Upper lobe of left lung (tissue), 6 donors: ENCODE measurements around the gene MEGF11. TPM values are rescaled to one million over a fixed set of nuclear protein-coding genes. Genes with fewer than 3 reads are reported as not detected.

ENCODE experiments used
- ATAC-seq, 2 donors: fragments of 200-7000 bp; cut with Tn5 transposase; one replicate each; pipeline ENCODE4 v1.9.1; 2022; ENCODE audit warnings: mild to moderate bottlenecking in 2 of 2, moderate library complexity in 2 of 2; ENCODE audit not compliant: low FRiP score in 2 of 2
- DNase-seq, 2 donors: peaks; one replicate each; pipeline ENCODE4 v3.0.0-alpha.2; 2019 to 2020
- H3K27ac ChIP-seq, 4 donors: fragments of 200-600 bp; sonication (generic); one replicate each; pipeline ENCODE4 v1.5.1; 2016 to 2019
- H3K27me3 ChIP-seq, 4 donors: fragments of 200-600 bp; sonication (generic); one replicate each; pipeline ENCODE4 v1.5.1; 2017 to 2019
- H3K36me3 ChIP-seq, 4 donors: fragments of 200-600 bp; sonication (generic); one replicate each; pipeline ENCODE4 v1.5.1; 2016 to 2019
- H3K4me1 ChIP-seq, 4 donors: fragments of 200-600 bp; sonication (generic); one replicate each; pipeline ENCODE4 v1.5.1; 2018 to 2019
- H3K4me3 ChIP-seq, 4 donors: fragments of 200-600 bp; sonication (generic); one replicate each; pipeline ENCODE4 v1.5.1; 2017 to 2019; ENCODE audit warnings: mild to moderate bottlenecking in 2 of 4, moderate library complexity in 1 of 4
- H3K9me3 ChIP-seq, 4 donors: fragments of 200-600 bp; sonication (generic); one replicate each; pipeline ENCODE4 v1.5.1; 2018 to 2019
- EP300 ChIP-seq, 4 donors: sonication (generic); formaldehyde crosslinking; IDR thresholded peaks; one replicate each; pipeline ENCODE4 v1.5.1; 2017; ENCODE audit warnings: antibody characterized with exemption in 4 of 4, control low read depth in 2 of 4
- POLR2A ChIP-seq, 4 donors: fragments of 450-650 bp; IDR thresholded peaks; one replicate each; pipeline ENCODE4 v1.5.1; 2016 to 2017; ENCODE audit warnings: antibody characterized with exemption in 4 of 4, mild to moderate bottlenecking in 2 of 4
- POLR2AphosphoS5 ChIP-seq, 2 donors: sonication (generic); formaldehyde crosslinking; IDR thresholded peaks; one replicate each; pipeline ENCODE4 v1.5.1; 2017; ENCODE audit warnings: antibody characterized with exemption in 2 of 2
- WGBS, 2 donors: methylation state at CpG; one replicate each; pipeline ENCODE4 v1.1.5; 2017 to 2018; 5-methylcytosine and 5-hydroxymethylcytosine counted together
- total RNA-seq, 6 donors: library from RNA; depleted of rRNA in 4 of 6; stranded (reverse); fragments of >200 nt in 4 of 6; gene quantifications; one replicate each; pipeline versions ENCODE4 v1.1.0 to v1.2.1, GENCODE V29; 2016 to 2021
- TF ChIP-seq, protein P1 (sequence below), 6 experiments: fragments of 450-650 bp in 4 of 6; fragments of 200-600 bp in 2 of 6; sonication (generic) in 2 of 6; IDR thresholded peaks; one replicate each; pipeline ENCODE4 v1.5.1; 2016 to 2019; ENCODE audit warnings: antibody characterized with exemption in 6 of 6
- donor health status: DM: no; HTN: no; CAD: no; lungs with moderate emphysema.
- donor health status: DM: no; HTN: yes; CAD: no; lungs with severe emphysema.

Gene MEGF11
- total RNA-seq, 6 donors from 2014 or later, result 1.5 to 4.0 (median 3.5) TPM; not detected in 3

DNA sequence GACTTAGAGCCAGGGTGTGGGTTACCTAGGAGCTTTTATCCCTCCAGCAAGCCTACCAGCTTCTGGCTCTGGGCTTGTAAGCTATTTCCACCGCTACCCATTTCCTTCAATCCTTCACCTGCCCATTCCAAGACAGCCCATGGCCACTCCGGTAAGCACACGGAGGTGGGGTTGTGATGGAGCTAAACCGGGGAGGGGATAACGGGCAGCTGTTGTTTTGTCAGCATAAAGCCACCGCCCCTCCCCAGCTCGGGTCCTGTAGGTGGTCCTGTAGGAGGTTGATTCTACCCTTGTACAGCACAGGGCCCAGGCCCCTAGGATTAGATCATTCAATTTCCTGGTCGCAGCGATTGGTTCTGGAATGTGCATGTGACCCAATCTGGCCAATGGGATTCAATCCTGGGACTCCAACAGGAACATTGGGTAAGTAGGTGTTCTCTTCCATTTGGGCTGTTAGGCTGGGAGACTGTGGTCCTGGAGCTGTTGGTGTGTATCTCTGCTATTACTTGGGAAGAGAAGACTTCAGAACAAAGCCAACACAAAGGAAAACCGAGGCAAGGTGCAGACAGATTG is 233.6 kb downstream of the MEGF11 start:
- Histone ChIP-seq H3K4me1 (no peaks in the 10 kb centered on the region), H3K9me3 (no peaks in the 10 kb centered on the region), H3K27me3 (no peaks in the 10 kb centered on the region), H3K36me3 (no peaks in the 10 kb centered on the region), H3K4me3 (no peak overlapping the region), H3K27ac (no peak overlapping the region)
- no peak for DNase-seq
- no peak for TF ChIP-seq EP300 (IDR thresholded peaks at IDR 0.05)
- no peak for TF ChIP-seq POLR2AphosphoS5 (IDR thresholded peaks at IDR 0.05)
- TF ChIP-seq, protein P1, sequence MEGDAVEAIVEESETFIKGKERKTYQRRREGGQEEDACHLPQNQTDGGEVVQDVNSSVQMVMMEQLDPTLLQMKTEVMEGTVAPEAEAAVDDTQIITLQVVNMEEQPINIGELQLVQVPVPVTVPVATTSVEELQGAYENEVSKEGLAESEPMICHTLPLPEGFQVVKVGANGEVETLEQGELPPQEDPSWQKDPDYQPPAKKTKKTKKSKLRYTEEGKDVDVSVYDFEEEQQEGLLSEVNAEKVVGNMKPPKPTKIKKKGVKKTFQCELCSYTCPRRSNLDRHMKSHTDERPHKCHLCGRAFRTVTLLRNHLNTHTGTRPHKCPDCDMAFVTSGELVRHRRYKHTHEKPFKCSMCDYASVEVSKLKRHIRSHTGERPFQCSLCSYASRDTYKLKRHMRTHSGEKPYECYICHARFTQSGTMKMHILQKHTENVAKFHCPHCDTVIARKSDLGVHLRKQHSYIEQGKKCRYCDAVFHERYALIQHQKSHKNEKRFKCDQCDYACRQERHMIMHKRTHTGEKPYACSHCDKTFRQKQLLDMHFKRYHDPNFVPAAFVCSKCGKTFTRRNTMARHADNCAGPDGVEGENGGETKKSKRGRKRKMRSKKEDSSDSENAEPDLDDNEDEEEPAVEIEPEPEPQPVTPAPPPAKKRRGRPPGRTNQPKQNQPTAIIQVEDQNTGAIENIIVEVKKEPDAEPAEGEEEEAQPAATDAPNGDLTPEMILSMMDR (IDR thresholded peaks at IDR 0.05), result no peak
- no peak for TF ChIP-seq POLR2A (IDR thresholded peaks at IDR 0.05)
- 80 to 84% methylated on average over 3 to 10 of the region's 10 CpGs for WGBS, 2 donors
- no peak for ATAC-seq

DNA sequence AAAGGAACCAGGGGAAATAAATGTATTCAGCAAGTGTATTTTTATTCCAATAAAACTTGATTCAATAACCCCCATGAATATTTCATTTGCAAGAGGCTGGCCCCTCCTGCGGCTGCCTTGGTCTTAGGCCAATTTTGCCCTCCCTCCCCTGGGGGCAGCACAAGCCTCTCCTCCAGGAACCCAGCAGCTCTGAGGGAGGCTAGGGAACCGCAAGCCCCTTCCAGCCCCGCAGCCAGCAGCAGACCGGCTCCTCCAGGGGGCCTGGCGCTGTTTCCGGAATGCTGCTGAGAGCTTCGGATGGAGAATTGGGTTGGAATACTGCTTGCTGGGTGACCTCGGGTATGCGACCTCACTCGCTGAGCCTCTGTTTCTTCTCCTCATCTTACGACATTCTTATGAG is 234.2 kb downstream of the MEGF11 start:
- peak in 1 of 2 donors; percentile 22 for DNase-seq
- Histone ChIP-seq H3K4me1 (no peaks in the 10 kb centered on the region), H3K36me3 (no peaks in the 10 kb centered on the region), H3K27ac (no peak overlapping the region), H3K9me3 (no peaks in the 10 kb centered on the region), H3K4me3 (no peak overlapping the region), H3K27me3 (no peaks in the 10 kb centered on the region)
- ATAC-seq, result no peak
- TF ChIP-seq POLR2AphosphoS5 (IDR thresholded peaks at IDR 0.05), result no peak
- no peak for TF ChIP-seq POLR2A (IDR thresholded peaks at IDR 0.05)
- 55% methylated on average over 11 of the region's 11 CpGs for WGBS, 2 donors

DNA sequence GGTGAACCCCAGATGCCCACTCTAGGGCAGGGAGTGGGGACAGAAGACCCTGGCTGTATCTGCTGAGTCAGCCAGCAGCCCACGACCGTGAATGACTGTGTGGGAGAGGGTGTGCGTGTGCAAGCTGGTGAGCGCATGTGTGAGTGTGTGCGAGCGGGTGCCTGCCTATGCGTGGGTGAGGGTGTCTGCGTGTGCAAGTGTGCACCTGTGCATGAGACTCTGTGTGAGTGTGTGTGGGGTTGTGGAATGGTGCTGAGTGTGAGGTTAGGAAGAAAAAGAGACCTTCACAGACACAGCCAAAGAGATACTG is 235.1 kb downstream of the MEGF11 start:
- H3K4me3 ChIP-seq, result no peak overlapping the region
- H3K36me3 ChIP-seq, result no peaks in the 10 kb centered on the region
- no peaks in the 10 kb centered on the region for H3K27me3 ChIP-seq
- H3K27ac ChIP-seq, result no peak overlapping the region
- no peaks in the 10 kb centered on the region for H3K4me1 ChIP-seq
- WGBS, 2 donors, result 80 to 82% methylated on average over 8 of the region's 8 CpGs
- ATAC-seq (no peak), DNase-seq (peak in 1 of 2 donors; percentile 20)
- no peaks in the 10 kb centered on the region for H3K9me3 ChIP-seq
- TF ChIP-seq, protein P1 (IDR thresholded peaks at IDR 0.05), result no peak
- TF ChIP-seq POLR2A (IDR thresholded peaks at IDR 0.05), result no peak
- TF ChIP-seq EP300 (IDR thresholded peaks at IDR 0.05), result no peak
- TF ChIP-seq POLR2AphosphoS5 (IDR thresholded peaks at IDR 0.05), result no peak

DNA sequence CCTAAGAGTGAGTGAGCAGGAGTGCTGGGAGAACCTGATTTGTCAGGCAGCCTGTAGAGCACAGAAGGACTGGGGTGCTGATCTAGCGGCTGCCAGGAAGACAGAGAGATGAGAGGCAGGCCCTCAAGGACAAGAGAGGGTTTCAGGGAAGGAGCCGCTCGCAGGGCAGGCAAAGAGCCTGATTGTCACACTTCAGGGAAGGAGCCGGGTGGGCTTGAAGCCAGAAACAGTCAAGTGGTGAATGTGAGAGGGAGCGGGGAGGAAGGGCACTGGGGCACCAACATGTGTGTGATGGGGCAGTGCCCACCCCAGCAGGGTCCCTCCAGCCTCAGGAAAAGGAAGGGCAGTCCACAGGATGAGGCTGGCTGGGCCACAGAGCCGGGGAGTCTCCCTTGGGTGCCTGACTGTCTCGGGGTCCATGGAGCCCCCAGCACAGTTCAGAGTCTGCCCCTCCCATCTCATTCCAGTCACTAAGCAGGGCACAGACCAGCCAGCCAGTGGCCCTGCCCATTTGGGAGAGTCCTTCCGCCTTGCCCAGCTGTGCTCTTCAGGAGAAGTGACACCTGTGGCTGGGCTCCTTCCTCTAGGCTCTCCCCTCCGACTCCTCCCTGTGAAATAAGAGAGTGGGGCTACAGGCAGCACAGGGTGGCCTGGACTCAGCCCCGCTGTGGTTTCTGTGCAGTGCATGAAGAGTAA is 235.6 kb downstream of the MEGF11 start:
- no peaks in the 10 kb centered on the region for H3K9me3 ChIP-seq
- no peak overlapping the region for H3K4me3 ChIP-seq
- peak in 1 of 2 donors; percentile 15 for DNase-seq
- no peaks in the 10 kb centered on the region for H3K27me3 ChIP-seq
- peak; percentile 17 to 28 for ATAC-seq
- H3K27ac ChIP-seq, result no peak overlapping the region
- H3K4me1 ChIP-seq, result no peaks in the 10 kb centered on the region
- 70 to 73% methylated on average over 6 to 8 of the region's 10 CpGs for WGBS, 2 donors
- TF ChIP-seq, protein P1 (IDR thresholded peaks at IDR 0.05), result no peak
- no peak for TF ChIP-seq POLR2AphosphoS5 (IDR thresholded peaks at IDR 0.05)
- TF ChIP-seq EP300 (IDR thresholded peaks at IDR 0.05), result no peak
- TF ChIP-seq POLR2A (IDR thresholded peaks at IDR 0.05), result no peak
- no peaks in the 10 kb centered on the region for H3K36me3 ChIP-seq

DNA sequence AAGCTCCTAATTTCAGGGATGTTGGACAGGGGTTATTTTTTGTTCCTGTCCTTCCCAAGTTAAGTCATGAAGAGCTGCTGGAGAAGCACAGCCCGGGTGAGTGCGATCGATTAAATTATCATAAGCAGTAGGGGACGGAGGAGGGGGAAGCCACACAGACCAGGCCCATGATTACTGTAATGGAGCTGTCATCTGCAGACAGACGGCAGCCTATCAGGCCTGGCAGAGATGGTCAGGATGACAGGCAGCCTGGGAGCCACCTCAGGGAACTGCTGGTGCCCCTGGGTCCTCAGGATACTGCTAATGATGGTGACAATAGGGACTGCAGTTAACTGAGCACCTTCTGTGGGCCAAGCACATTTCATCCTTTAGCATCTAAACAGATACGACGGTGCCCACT is 236.6 kb downstream of the MEGF11 start:
- 75 to 83% methylated on average over 7 of the region's 7 CpGs for WGBS, 2 donors
- ATAC-seq (no peak), DNase-seq (no peak)
- no peaks in the 10 kb centered on the region for H3K36me3 ChIP-seq
- H3K9me3 ChIP-seq, result no peaks in the 10 kb centered on the region
- no peaks in the 10 kb centered on the region for H3K4me1 ChIP-seq
- no peak overlapping the region for H3K4me3 ChIP-seq
- H3K27ac ChIP-seq, result no peak overlapping the region
- no peaks in the 10 kb centered on the region for H3K27me3 ChIP-seq
- TF ChIP-seq POLR2A (IDR thresholded peaks at IDR 0.05), result no peak
- TF ChIP-seq, protein P1 (IDR thresholded peaks at IDR 0.05), result no peak
- no peak for TF ChIP-seq POLR2AphosphoS5 (IDR thresholded peaks at IDR 0.05)
- no peak for TF ChIP-seq EP300 (IDR thresholded peaks at IDR 0.05)
